SK-N-SH treated with all-trans-retinoic acid at 6 μM for 48 hours (cell line): Measurements from ENCODE around the gene PHF19.

Experiments used
- ATAC-seq: fragments of 200-7000 bp; cut with Tn5 transposase; 3 replicates; pipeline ENCODE4 v1.9.1; 2020; ENCODE audit warnings: mild to moderate bottlenecking, moderate library complexity
- ARNTL ChIP-seq: fragments of 450-650 bp; formaldehyde crosslinking; IDR thresholded peaks from 2 replicates; pipeline ENCODE4 v1.5.0; 2020; ENCODE audit warnings: low read depth, mild to moderate bottlenecking, moderate library complexity, borderline replicate concordance
- BACH2 ChIP-seq: fragments of 250-450 bp; sonication (Bioruptor Pico); IDR thresholded peaks from 2 replicates; pipeline ENCODE4 v1.9.0; 2021; ENCODE audit warnings: mild to moderate bottlenecking, borderline replicate concordance
- CSDC2 ChIP-seq: fragments of 250-450 bp; sonication (Bioruptor Pico); IDR thresholded peaks from 2 replicates; pipeline ENCODE4 v1.5.0; 2020; ENCODE audit warnings: mild to moderate bottlenecking, moderate library complexity
- CSRNP3 ChIP-seq: fragments of 250-450 bp; sonication (Bioruptor Pico); IDR thresholded peaks from 2 replicates; pipeline ENCODE4 v1.5.1; 2021; ENCODE audit warnings: mild to moderate bottlenecking, moderate library complexity
- GLIS3 ChIP-seq: fragments of 250-450 bp; sonication (Bioruptor Pico); IDR thresholded peaks from 2 replicates; pipeline ENCODE4 v1.5.0; 2020; ENCODE audit warnings: mild to moderate bottlenecking, moderate library complexity
- ISL1 ChIP-seq: fragments of 250-450 bp; sonication (Bioruptor Pico); IDR thresholded peaks from 2 replicates; pipeline ENCODE4 v2.1.2; 2022; ENCODE audit warnings: mild to moderate bottlenecking, moderate library complexity
- OSR1 ChIP-seq: fragments of 250-450 bp; sonication (Bioruptor Pico); IDR thresholded peaks from 2 replicates; pipeline ENCODE4 v1.8.0; 2022; ENCODE audit warnings: moderate library complexity, mild to moderate bottlenecking, inconsistent platforms
- PATZ1 ChIP-seq: fragments of 250-450 bp; sonication (Bioruptor Pico); IDR thresholded peaks from 2 replicates; pipeline ENCODE4 v1.8.0; 2020; ENCODE audit warnings: mild to moderate bottlenecking, moderate library complexity, borderline replicate concordance
- POU6F1 ChIP-seq: fragments of 250-450 bp; sonication (Bioruptor Pico); IDR thresholded peaks from 2 replicates; pipeline ENCODE4 v1.8.0; 2021; ENCODE audit warnings: low read depth, mild to moderate bottlenecking, moderate library complexity, borderline replicate concordance
- PPARA ChIP-seq: fragments of 250-450 bp; sonication (Bioruptor Pico); IDR thresholded peaks from 2 replicates; pipeline ENCODE4 v1.5.0; 2020; ENCODE audit warnings: mild to moderate bottlenecking, borderline replicate concordance
- RARB ChIP-seq: fragments of 250-450 bp; sonication (Bioruptor Pico); IDR thresholded peaks from 2 replicates; pipeline ENCODE4 v1.8.0; 2021; ENCODE audit warnings: mild to moderate bottlenecking, moderate library complexity
- SNAI2 ChIP-seq: fragments of 250-450 bp; sonication (Bioruptor Pico); IDR thresholded peaks from 2 replicates; pipeline ENCODE4 v1.5.0; 2020; ENCODE audit warnings: mild to moderate bottlenecking, moderate library complexity
- TCF4 ChIP-seq: fragments of 250-450 bp; sonication (Bioruptor Pico); IDR thresholded peaks from 2 replicates; pipeline ENCODE4 v1.8.0; 2021; ENCODE audit warnings: mild to moderate bottlenecking, moderate library complexity, borderline replicate concordance
- TSHZ2 ChIP-seq: fragments of 250-450 bp; sonication (Bioruptor Pico); IDR thresholded peaks from 2 replicates; pipeline ENCODE4 v1.5.0; 2020; ENCODE audit warnings: mild to moderate bottlenecking, moderate library complexity
- ZC3H10 ChIP-seq: fragments of 250-450 bp; sonication (Bioruptor Pico); IDR thresholded peaks from 2 replicates; pipeline ENCODE4 v1.5.1; 2021; ENCODE audit warnings: mild to moderate bottlenecking, moderate library complexity
- ZFP3 ChIP-seq: fragments of 250-450 bp; sonication (Bioruptor Pico); IDR thresholded peaks from 2 replicates; pipeline ENCODE4 v1.5.0; 2020; ENCODE audit warnings: mild to moderate bottlenecking, moderate library complexity
- ZFP30 ChIP-seq: fragments of 450-650 bp; formaldehyde crosslinking; IDR thresholded peaks from 2 replicates; pipeline ENCODE4 v1.5.0; 2022; ENCODE audit warnings: mild to moderate bottlenecking, moderate library complexity
- ZNF565 ChIP-seq: fragments of 450-650 bp; formaldehyde crosslinking; conservative IDR thresholded peaks from 2 replicates; pipeline ENCODE4 v1.5.0; 2020; ENCODE audit warnings: low read depth, mild to moderate bottlenecking, moderate library complexity
- ZNF70 ChIP-seq: fragments of 450-650 bp; formaldehyde crosslinking; IDR thresholded peaks from 2 replicates; pipeline ENCODE4 v1.5.0; 2020; ENCODE audit warnings: mild to moderate bottlenecking, moderate library complexity
- ZNF8 ChIP-seq: fragments of 450-650 bp; formaldehyde crosslinking; IDR thresholded peaks from 2 replicates; pipeline ENCODE4 v1.5.0; 2020; ENCODE audit warnings: mild to moderate bottlenecking, moderate library complexity

Gene PHF19

GRCh38 chr9:120857902-120858301 lies 19.1 kb downstream of the PHF19 start:
- TF ChIP-seq GLIS3 (CRISPR knock-in tag) = no peak
- TF ChIP-seq CSDC2 (CRISPR knock-in tag) = no peak
- no peak for TF ChIP-seq CSRNP3
- no peak for ATAC-seq

GRCh38 chr9:120857481-120857880 lies 19.5 kb downstream of the PHF19 start:
- ATAC-seq = no peak
- TF ChIP-seq ZNF565 (CRISPR knock-in tag) = no peak
- TF ChIP-seq ZNF8 (CRISPR knock-in tag) = no peak
- TF ChIP-seq CSDC2 (CRISPR knock-in tag) = no peak
- TF ChIP-seq OSR1 = no peak
- TF ChIP-seq CSRNP3 = no peak
- no peak for TF ChIP-seq PATZ1 (CRISPR knock-in tag)
- TF ChIP-seq GLIS3 (CRISPR knock-in tag) = no peak
- no peak for TF ChIP-seq ZC3H10
- no peak for TF ChIP-seq BACH2 (CRISPR knock-in tag)
- no peak for TF ChIP-seq ZNF70 (CRISPR knock-in tag)
- TF ChIP-seq ARNTL (CRISPR knock-in tag) = no peak

GRCh38 chr9:120856700-120857099 lies 20.3 kb downstream of the PHF19 start:
- TF ChIP-seq RARB (CRISPR knock-in tag) (no peak), PPARA (no peak), ARNTL (CRISPR knock-in tag) (no peak), TSHZ2 (CRISPR knock-in tag) (no peak), TCF4 (no peak), POU6F1 (CRISPR knock-in tag) (no peak), PATZ1 (CRISPR knock-in tag) (no peak), ZFP30 (CRISPR knock-in tag) (no peak), ZFP3 (CRISPR knock-in tag) (no peak), SNAI2 (CRISPR knock-in tag) (no peak), ZC3H10 (no peak), OSR1 (no peak), BACH2 (CRISPR knock-in tag) (no peak), CSRNP3 (no peak), CSDC2 (CRISPR knock-in tag) (no peak), GLIS3 (CRISPR knock-in tag) (no peak), ZNF565 (CRISPR knock-in tag) (no peak), ISL1 (no peak)
- TF ChIP-seq, all 23 proteins: peak for 0
- ATAC-seq = no peak
